ENCODE measurements around the gene ALKBH6.
"Not testable (repeated sequence)": the region's sequence is repeated elsewhere in the genome, so short reads cannot be mapped to it uniquely, and the experiment has no call there.

Gene ALKBH6

GRCh38 chr19:35988824-35989223, 25.2 kb downstream of the ALKBH6 start:
- TF ChIP-seq CTCF (conservative IDR thresholded peaks at IDR 0.05; ENCODE audit: low read depth): no peak
- ChIA-PET CTCF (no interaction called here), POLR2A (ENCODE audit: low non-redundant PET) (no interaction called here)
- H3K27ac ChIP-seq: no peak overlapping the region
- no peak for DNase-seq (ENCODE audit: low spot score)

- ChIA-PET POLR2A (ENCODE audit: low non-redundant PET) (no interaction called here), CTCF (no interaction called here)
- no peak for TF ChIP-seq CTCF (conservative IDR thresholded peaks at IDR 0.05; ENCODE audit: low read depth)
- no peak overlapping the region for H3K27ac ChIP-seq
- DNase-seq (ENCODE audit: low spot score): no peak
Measured at GRCh38 chr19:35987571-35987896, 26.5 kb downstream of the ALKBH6 start.

- CTCF ChIA-PET: no interaction called here
- no peak for DNase-seq (ENCODE audit: low spot score)
- no peak for TF ChIP-seq CTCF (conservative IDR thresholded peaks at IDR 0.05; ENCODE audit: low read depth)
- POLR2A ChIA-PET (ENCODE audit: low non-redundant PET): no interaction called here
- no peak overlapping the region for H3K27ac ChIP-seq
Measured at GRCh38 chr19:35986664-35987570, 27.1 kb downstream of the ALKBH6 start.

- DNase-seq (ENCODE audit: low spot score): no peak
- no peak overlapping the region for H3K27ac ChIP-seq
- POLR2A ChIA-PET (ENCODE audit: low non-redundant PET): no interaction called here
- CTCF ChIA-PET: interaction anchor here (0.6 kb wide), 1 partner anchor 1977 kb away, joined by 4 read pairs; no protein-coding TSS in a partner anchor
- no peak for TF ChIP-seq CTCF (conservative IDR thresholded peaks at IDR 0.05; ENCODE audit: low read depth)
Measured at GRCh38 chr19:35986111-35986510, 27.9 kb downstream of the ALKBH6 start.

- ChIA-PET POLR2A (ENCODE audit: low non-redundant PET) (no interaction called here), CTCF (no interaction called here)
Measured at GRCh38 chr19:35983177-35983576, 30.8 kb downstream of the ALKBH6 start.

GRCh38 chr19:35980997-35981396, 33.0 kb downstream of the ALKBH6 start:
- POLR2A ChIA-PET (ENCODE audit: low non-redundant PET): not testable (repeated sequence)

More at GRCh38 chr19:35983177-35983576, 30.8 kb downstream of the ALKBH6 start:
- no peak for DNase-seq (ENCODE audit: low spot score)
- TF ChIP-seq CTCF (conservative IDR thresholded peaks at IDR 0.05; ENCODE audit: low read depth): no peak
- H3K27ac ChIP-seq: no peak overlapping the region

GRCh38 chr19:35978832-35979365, 35.1 kb downstream of the ALKBH6 start:
- H3K27ac ChIP-seq: no peak overlapping the region
- ChIA-PET POLR2A (ENCODE audit: low non-redundant PET) (no interaction called here), CTCF (no interaction called here)
- no peak for TF ChIP-seq CTCF (conservative IDR thresholded peaks at IDR 0.05; ENCODE audit: low read depth)
- no peak for DNase-seq (ENCODE audit: low spot score)

More at GRCh38 chr19:35980997-35981396, 33.0 kb downstream of the ALKBH6 start:
- not testable (repeated sequence) for H3K27ac ChIP-seq; DNase-seq (ENCODE audit: low spot score)
- CTCF ChIA-PET: interaction anchor here (0.6 kb wide), 1 partner anchor 500 kb away, joined by 3 read pairs; no protein-coding TSS in a partner anchor

Measured in RWPE1 (cell line).